Cerebellar cortex (tissue), 1 donor: ENCODE results near the gene EFL1.
A peak's percentile ranks its signal among the peaks of the same experiment; 100 is the strongest.

Experiments
- DNase-seq: peaks from one replicate; pipeline ENCODE4 v3.0.0-alpha.2; 2015; ENCODE audit warnings: low spot score

Gene EFL1

GRCh38 chr15:82124331-82125263 is 137.9 kb downstream of the EFL1 start:
- DNase-seq: no peak

DNA sequence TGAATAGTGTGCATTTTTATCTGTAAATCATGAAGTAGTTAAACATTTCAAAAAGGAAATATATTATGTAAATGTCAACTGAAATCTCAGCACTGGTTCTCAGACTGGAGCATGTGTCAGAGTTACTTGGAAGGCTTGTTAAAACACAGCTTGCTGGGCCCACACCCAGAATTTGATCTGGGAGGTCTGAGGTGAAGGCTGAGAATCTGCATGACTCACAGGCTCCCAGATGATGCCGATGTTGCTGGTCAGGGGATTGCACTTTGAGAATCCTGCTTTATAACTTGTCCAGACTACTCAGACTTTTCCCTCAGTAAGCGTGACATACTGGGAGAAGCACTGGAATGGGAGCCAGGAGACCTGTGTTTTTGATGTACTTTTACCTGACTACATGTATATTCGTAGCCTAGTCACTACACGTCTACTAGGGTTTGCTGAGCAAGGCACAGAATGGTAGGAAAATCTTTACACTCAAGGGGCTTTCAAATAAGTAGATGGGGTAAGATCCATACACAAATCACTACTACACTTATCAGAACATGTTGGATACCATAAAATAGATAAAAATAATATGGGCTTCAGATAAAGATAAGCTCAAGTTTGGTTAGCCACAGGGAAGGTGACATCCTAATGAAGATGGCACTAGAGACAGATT is 139.7 kb downstream of the EFL1 start:
- DNase-seq: no peak

- no peak for DNase-seq
These were observed 144.5 kb downstream of the EFL1 start for GRCh38 chr15:82118040-82118439.

DNA sequence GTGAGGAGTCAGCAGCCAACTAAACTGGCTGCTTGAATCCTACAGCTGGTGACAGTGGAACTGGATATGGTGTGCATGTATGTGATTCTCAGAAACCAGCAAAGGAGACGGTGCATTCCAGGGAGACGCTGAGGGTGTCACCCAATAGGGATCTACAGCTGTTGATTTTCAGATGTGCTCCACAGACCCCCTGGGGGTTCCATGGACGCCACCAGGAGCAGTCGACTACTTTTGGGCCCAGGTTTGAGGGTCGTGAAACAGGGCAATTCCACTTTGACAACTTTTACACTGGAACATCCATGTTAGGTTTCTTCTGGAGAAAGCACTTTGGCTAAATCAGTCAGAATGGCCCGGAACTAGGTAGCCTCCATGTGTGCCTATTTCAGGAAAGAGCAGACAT is 145.2 kb downstream of the EFL1 start:
- no peak for DNase-seq

DNA sequence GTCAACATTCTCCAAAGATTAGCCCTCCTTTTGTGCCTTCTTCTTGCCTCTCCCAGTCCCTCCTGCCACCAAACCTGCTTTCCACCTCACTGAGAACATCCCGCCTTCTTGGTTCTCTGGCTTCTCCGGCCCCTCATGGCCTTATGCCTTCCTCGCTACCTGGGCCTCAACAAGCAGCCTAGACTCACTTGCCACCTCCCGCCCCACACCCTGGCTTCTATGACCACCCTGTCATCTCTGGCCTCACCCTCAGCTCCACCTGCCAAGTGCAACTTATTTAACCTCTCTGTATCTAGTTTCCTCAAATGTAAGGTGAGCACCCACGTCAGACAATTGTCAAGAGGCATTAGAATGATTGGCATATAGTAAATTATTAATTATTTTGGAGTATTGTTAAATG is 147.9 kb downstream of the EFL1 start:
- DNase-seq: no peak

- no peak for DNase-seq
These were observed 149.3 kb downstream of the EFL1 start for GRCh38 chr15:82113106-82113715.

DNA sequence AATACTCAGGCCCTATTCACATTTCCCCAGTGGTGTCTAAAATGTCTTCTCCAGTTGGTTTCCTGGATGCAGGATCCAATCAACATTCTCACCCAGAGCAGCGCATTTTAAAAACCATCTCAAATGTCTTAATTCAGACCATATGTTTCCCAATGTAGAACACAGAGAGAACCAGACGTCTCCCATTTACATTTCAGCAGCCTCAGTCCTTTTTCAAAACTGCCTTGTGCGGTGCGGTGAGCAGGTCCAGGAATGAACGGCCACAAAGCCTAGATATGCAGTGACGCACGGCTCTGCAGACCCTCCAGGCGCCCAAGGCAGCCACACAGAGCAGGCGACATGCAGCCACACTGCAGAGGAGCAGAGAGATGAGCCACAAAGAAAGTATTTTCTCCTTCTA is 150.6 kb downstream of the EFL1 start:
- DNase-seq: no peak

GRCh38 chr15:82110144-82110543 is 152.4 kb downstream of the EFL1 start:
- no peak for DNase-seq

DNA sequence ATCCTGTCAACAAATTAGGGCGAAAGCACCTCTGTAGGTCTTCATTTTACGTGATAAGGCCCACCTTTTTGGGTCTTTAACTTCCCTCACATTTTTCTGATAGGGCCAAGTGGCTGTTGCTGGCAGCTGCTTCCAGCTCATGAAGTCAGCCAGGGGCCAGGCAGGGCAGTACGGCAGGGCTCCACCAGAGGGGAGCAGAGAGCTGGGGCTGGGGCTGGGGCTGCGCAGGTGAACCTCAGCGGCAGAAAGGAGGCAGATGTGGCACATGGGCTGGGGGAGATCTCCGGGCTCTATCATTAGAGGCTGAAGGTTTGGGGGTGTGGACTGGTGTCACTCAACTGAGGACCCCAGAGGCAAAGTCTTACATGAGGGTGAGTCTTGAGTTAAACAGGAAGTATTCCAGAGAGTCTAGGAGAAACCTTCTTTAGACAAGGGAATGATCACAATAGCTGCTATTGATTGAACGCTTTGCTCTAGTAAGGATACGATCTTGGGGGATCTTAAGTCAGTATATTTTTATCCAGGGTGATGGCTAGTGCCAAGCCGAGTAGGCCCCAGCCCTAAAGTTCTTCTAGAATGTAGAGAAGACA is 153.9 kb downstream of the EFL1 start:
- peak; percentile 13 for DNase-seq

DNA sequence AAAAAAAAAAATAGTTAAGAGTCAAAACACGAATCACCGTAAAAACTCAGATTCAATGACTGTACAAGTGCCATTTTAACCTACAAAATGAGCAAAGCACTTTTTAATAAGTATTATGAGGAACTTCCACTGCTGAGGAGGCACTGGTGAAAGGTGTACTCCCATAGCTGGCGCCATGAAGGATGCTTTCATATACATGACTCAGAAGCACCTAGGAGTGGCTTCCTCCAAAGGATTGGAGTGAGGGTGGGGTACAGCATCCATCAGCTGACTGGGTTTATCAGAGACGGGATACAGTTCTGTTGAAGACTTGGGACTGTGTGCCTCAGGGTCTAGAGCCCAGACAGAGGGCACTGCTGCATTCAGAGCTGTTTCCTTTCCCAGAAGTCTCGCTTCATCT is 155.9 kb downstream of the EFL1 start:
- no peak for DNase-seq

DNA sequence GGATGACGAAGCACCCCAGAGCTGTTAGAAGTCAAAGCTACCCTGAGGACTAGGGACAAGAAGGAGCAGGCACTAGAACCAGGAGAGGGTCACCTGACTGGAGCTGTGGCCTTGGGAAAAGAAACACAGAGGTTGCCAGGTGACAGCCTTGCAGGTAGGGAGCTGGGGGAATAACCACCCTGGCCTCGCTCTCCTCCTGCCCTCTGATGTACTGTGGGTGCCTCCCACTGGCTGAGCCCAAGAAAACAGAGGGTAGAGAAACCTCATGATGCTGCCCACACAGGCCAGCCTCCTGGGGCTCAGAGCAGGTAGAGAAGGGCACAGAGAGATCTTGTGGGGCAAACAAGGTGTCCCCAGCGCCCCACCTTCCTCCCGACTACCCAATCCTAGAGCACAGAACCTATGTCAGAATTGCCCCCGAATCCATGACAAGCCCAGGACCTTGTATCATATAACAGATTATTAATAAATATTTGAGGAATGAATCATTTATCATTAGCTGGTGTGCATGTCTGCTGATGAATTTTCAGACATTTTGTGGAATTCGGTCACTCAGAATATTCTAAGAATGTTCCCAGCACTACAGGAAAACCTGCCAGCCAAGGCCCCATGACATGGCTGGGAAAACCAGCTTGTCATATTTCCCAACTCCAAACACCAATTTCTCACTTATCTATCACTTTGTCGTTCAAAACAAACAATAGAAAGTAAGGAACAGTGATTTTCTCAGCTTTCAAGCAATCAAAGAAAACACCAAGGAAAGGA is 156.9 kb downstream of the EFL1 start:
- no peak for DNase-seq

DNA sequence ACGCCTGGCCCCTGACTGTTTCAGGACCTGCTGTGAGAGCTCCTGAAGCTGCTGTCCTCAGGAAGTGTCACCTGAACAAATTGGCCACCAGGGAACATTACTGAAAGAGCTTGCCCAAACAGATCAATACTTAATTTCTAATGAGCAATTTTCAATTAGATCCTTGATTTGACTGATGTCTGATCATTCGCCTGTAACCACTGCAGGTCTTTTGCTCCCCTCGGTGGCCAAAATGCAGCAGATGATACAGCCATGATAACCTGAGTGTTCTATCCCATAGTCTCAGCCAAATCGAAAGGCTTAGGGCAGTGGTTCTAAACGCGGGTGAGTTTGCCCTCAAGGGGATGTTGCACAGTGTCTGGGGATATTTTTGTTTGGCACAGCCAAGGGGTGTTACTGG is 159.1 kb downstream of the EFL1 start:
- no peak for DNase-seq

DNA sequence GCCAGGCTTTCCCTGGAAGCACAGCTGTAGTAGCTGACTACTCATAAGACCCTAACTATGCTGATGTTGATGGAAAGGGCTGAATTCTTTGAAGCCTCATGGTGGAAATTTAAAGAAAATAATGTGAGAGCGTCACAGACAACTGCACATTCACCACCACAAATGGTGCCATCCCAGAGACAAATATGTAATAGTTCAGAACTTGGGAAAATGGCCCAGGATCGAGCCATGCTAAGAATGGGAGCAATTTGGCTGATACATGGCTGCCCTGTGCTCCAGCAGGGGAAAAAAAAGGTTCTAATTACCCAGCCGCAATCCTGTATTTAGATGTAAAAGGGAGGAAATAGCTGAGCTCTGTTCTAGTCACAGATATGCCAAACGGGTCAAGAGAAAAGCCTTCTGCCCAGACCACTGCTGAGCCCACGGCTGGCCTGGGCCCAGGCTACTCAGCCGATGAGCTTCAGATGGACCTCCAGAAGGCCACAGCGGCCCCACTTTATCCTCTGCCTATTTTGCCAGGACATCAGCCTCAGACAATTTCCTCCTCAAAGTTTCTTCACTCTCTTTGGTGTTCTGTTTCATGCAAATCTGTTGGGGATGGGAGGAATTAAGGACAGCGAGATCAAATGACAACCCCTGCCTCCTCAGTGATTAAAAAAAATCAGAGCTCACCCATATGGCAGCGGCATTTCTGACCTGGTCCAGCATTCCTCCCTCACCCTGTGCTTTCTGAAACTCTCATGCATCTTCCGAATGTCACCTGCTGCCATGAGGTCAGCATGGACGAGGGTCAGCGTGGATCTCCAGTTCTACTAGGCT is 162.2 kb downstream of the EFL1 start:
- DNase-seq: peak; percentile 16

DNA sequence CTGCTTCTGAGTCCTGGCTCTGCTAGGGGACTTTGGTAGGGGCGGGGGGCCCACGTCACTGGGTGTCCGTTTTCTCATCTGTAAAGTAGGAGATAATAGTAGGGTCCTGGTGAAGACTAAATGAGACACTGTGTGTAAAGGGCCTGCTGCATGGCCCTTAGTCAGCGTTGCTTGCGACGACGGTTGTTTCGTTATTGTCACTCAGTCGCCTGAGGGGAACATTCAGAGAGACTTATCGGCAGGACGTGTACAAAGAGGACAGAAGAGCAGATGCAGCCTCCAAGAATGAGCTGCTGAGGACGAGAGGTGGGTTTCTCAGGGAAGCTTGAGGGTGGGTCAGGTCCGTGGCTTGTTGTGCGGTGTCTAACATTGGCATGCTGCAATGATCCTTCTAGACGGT is 163.9 kb downstream of the EFL1 start:
- no peak for DNase-seq

DNA sequence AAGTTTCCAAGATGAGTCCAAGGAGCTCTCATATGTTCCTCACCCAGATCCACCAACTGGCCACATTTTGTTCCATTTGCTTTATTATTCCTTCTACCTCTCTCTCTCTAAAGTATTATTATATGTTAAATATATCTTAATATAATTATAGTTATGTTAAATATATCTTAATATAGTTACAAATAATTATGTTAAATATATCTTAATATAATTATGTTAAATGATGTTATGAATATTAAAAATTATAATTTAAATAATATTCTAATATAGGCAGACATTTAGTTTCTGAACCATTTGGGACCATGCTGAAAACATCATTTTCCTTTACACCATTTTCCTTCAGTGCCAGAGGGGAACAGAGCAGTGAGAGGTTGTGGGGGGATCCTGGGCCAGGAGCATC is 166.7 kb downstream of the EFL1 start:
- DNase-seq: no peak

DNA sequence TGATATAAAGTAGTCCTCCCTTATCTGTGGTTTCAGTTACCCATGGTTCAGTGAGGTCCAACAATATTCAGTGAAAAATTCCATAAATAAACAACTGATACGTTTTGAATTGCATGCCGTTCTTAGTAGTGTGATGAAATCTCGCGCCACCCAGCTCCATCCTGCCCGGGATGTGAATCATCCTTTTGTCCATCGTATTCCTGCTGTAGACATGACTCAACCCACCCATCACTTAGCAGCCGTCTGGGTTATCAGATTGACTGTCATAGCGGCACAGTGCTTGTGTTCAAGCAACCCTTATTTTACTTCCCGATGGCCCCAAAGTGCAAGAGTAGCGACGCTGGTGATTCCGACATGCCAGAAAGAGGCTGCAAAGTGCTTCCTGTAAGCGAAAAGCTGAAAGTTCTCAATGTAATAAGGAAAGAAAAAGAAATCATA is 168.7 kb downstream of the EFL1 start:
- no peak for DNase-seq

DNA sequence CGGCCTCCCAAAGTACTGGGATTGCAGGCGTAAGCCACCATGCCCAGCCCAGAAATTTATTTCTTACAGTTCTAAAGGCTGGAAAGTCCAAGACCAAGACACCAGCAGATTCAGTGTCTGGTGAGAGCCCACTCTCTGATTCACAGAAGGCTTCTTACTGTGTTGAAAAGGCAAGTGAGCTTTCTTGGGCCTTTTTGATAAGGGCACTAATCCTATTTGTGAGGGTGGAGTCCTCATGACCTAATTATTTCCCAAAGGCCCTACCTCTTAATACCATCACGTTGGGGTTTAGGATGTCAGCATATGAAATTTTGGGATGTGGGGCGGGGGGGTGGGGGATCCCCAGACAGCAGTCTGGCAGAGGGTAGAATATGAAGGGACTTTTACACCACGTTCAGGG is 169.2 kb downstream of the EFL1 start:
- no peak for DNase-seq

GRCh38 chr15:82091636-82092140 is 170.8 kb downstream of the EFL1 start:
- no peak for DNase-seq

GRCh38 chr15:82086243-82086995 is 176.1 kb downstream of the EFL1 start:
- no peak for DNase-seq
